Stimulated activated naive CD8-positive, alpha-beta T cell treated with anti-CD3 and anti-CD28 coated beads, Interleukin-15, amount 100 ng/mL, for 72 hours (primary cell): ENCODE results near the gene TMEM79.

Experiments
- ATAC-seq: fragments of 150-1000 bp; cut with Tn5 transposase; 2 replicates; pipeline ENCODE4 v1.10.0; 2021; ENCODE audit warnings: mild to moderate bottlenecking, moderate library complexity
- DNase-seq, 2 donors: peaks; one replicate each; pipeline ENCODE4 v3.0.0; 2021 to 2022
- H3K27ac Mint-ChIP-seq, 2 donors: one replicate each; pipeline ENCODE4 v1.8.0; 2022; ENCODE audit warnings: mild to moderate bottlenecking in 2 of 2, mixed read lengths in 2 of 2, moderate library complexity in 2 of 2
- H3K27me3 Mint-ChIP-seq: one replicate; pipeline ENCODE4 v1.8.0; 2022; ENCODE audit warnings: mixed read lengths
- H3K4me1 Mint-ChIP-seq: one replicate; pipeline ENCODE4 v1.8.0; 2022; ENCODE audit warnings: mild to moderate bottlenecking, mixed read lengths
- H3K4me3 Mint-ChIP-seq, 2 donors: one replicate each; pipeline ENCODE4 v1.8.0; 2022; ENCODE audit warnings: mild to moderate bottlenecking in 2 of 2, mixed read lengths in 2 of 2, moderate library complexity in 1 of 2
- H3K9me3 Mint-ChIP-seq, 2 donors: one replicate each; pipeline ENCODE4 v1.8.0; 2022; ENCODE audit warnings: mixed read lengths in 2 of 2

Gene TMEM79

DNA sequence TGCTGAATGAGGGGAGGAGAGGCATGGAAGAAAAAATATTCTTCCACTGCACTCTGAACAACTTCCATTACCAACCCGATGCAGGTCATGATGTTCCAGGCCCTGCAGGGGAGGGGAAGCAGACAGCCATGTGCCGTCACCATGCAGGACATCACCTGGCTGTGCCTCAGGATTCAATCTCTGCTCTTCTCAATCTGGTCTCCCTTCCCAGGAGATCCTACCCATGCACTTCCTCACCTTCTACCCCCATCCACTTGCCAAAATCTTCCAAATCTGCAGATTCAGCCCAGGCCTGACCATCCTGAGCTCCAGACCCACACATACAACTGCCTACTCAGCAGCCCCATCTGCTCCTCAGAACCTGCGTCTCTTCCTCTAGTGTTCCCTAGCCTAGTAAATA, 30.5 kb upstream of the TMEM79 start:
- no peaks in the 10 kb centered on the region for H3K9me3 Mint-ChIP-seq
- no peak overlapping the region for H3K4me3 Mint-ChIP-seq
- H3K4me1 Mint-ChIP-seq: peaks cover 10% of the 10 kb centered on the region
- no peak for DNase-seq
- no peaks in the 10 kb centered on the region for H3K27me3 Mint-ChIP-seq
- no peak for ATAC-seq
- H3K27ac Mint-ChIP-seq: peak overlapping the region in 1 of 2 donors; percentile 69

DNA sequence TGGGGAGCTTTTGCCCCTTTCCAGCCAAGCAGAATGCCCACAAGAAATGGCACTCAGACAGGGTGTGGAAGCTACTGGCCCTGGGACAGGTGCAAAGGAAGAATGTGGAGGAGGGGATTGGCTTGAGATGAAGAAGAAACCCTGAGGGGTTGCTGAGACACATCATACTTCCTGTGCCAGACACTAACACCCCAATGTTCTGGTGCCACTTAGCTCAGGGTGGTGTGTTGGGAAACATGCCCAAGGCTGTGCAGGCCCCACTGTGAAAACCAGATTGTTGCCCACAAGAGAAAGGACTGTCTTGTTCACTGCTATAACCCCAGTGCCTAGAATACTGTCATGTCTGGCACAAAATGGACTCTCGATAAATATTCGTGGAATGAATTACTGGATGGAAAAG, 26.4 kb upstream of the TMEM79 start:
- Mint-ChIP-seq H3K27me3 (no peaks in the 10 kb centered on the region), H3K4me3 (no peak overlapping the region), H3K27ac (peak overlapping the region in 1 of 2 donors; percentile 87), H3K4me1 (peaks cover 5% of the 10 kb centered on the region), H3K9me3 (no peaks in the 10 kb centered on the region)
- no peak for ATAC-seq
- DNase-seq: no peak

DNA sequence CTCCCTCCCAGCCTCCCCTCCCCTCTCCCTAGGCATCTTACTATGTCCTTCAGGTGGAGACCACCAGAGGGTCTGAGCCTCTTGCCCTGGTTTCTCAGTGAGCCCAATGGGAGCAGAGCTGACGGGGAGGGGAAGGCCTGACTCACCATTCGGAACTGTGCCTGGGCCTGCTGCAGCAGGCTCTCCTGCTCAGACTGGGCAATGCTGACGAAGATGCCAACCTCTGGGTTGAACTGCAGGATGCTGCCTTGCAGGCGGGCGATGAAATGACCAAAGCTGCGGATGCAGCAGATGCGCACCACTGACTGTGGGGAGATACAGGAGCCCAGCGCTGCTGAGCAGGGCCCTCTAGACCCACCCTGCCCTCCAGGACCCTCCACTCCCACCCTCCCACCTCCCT, 25.3 kb upstream of the TMEM79 start:
- Mint-ChIP-seq H3K27ac (no peak overlapping the region), H3K4me3 (no peak overlapping the region), H3K27me3 (no peaks in the 10 kb centered on the region), H3K9me3 (no peaks in the 10 kb centered on the region), H3K4me1 (peaks cover 5% of the 10 kb centered on the region)
- DNase-seq (no peak), ATAC-seq (no peak)

DNA sequence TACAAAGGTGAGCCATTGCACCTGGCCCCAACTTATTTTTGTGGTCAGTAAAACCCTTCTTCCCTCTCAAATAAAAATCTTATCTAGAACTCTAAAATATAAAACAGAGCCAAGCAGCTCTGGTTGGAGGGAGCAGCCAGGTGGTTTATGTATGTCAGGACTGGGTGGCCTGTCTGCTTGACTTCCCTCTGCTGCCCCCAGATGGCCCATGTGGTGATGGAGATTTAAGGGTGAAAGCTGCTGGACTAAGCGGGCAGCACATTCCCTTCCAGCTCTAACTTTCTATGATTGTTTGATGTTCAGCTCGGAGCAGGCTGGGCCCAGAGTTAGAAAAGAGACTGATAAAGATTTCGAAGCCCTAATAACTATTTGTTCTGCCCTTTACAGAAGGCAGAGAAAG, 24.3 kb upstream of the TMEM79 start:
- DNase-seq: no peak
- H3K27ac Mint-ChIP-seq: peak overlapping the region in 1 of 2 donors; percentile 44

DNA sequence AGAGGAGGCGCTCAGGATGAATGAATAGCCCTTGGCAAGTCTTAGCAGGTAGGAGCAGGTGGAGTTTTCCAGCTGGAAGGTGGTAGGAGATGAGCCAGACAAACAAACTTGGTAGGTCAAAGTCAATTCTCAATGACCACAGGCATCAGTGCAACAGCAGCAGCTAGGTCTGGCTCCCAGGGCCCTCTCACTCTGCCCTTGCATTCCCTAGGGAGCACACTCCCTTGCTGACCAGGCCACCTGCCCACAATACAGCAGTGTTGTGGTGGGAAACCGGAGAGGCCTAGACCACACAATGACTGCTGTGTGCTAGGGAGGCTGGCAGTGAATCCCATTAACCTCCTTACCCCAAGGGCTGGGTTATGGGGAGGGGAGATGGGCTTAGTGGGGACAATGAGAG, 23.2 kb upstream of the TMEM79 start:
- DNase-seq (no peak), ATAC-seq (no peak)
- Mint-ChIP-seq H3K27me3 (no peaks in the 10 kb centered on the region), H3K9me3 (no peaks in the 10 kb centered on the region), H3K27ac (peak overlapping the region in 1 of 2 donors; percentile 78), H3K4me3 (no peak overlapping the region), H3K4me1 (peaks cover 5% of the 10 kb centered on the region)

More for the DNA sequence above, 24.3 kb upstream of the TMEM79 start:
- ATAC-seq: no peak
- H3K4me3 Mint-ChIP-seq: no peak overlapping the region
- H3K27me3 Mint-ChIP-seq: no peaks in the 10 kb centered on the region
- peaks cover 5% of the 10 kb centered on the region for H3K4me1 Mint-ChIP-seq
- no peaks in the 10 kb centered on the region for H3K9me3 Mint-ChIP-seq

DNA sequence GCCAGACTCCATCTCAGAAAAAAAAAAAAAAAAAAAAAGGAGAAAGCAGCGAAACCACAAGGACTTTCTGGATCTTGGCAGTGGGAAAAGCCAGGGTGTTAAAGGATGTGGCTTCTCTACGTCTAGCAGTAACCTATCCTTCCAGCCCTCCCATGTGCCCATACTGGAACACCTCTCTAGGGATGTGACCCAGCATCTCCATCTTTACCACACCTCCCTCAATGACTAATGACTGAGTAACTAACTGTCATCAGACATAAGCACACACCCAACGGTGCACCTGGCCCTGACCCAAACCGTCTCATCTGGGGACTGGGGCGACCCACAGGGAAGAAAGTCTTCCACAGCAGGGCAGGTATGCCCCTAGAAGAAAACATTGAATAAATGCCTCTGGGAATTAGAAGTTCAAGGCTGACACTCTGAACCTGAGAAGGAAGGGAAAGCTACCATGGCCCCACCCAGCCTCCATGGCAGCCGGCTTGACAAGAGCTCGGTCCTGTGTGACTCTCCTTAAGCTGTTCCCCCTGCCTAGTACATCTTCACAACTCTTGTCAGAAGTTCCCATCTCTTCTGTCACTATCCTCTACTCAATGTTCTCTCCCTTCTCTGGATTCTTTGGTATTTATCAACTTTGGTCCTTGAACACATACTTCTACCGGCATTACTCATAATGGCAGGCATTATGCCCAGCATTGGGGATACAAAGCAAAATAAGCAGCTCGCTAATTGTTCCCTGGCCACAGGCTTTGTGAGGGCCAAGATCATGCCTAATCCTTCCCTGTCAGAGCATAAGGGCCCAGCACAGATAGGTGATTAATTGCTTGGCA, 21.5 kb upstream of the TMEM79 start:
- Mint-ChIP-seq H3K9me3 (no peaks in the 10 kb centered on the region), H3K4me1 (peaks cover 5% of the 10 kb centered on the region), H3K27ac (peak overlapping the region; percentile 40 to 57), H3K27me3 (no peaks in the 10 kb centered on the region), H3K4me3 (no peak overlapping the region)
- ATAC-seq: peak; percentile 57
- no peak for DNase-seq

DNA sequence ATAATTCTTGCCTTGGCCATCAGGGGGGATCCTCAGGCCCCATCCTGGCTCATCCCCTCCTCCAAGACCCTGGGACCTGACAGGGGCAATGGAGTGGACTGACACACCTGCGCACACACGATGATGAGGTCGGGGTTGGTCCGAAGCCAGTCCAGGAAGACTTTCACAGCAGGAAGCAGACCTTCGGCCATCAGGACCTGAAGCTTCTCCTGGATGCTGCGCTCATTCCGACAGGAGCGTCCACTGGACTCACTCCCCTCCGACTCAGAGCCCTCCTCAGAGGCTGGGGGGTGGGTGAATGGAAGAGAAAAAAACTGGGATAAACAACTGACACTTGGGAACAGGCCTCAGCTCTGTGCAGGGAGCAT, 20.9 kb upstream of the TMEM79 start:
- no peak for DNase-seq
- peak overlapping the region in 1 of 2 donors; percentile 57 for H3K27ac Mint-ChIP-seq
- no peak for ATAC-seq
- H3K9me3 Mint-ChIP-seq: no peaks in the 10 kb centered on the region
- no peaks in the 10 kb centered on the region for H3K27me3 Mint-ChIP-seq
- H3K4me3 Mint-ChIP-seq: no peak overlapping the region
- H3K4me1 Mint-ChIP-seq: peaks cover 5% of the 10 kb centered on the region

DNA sequence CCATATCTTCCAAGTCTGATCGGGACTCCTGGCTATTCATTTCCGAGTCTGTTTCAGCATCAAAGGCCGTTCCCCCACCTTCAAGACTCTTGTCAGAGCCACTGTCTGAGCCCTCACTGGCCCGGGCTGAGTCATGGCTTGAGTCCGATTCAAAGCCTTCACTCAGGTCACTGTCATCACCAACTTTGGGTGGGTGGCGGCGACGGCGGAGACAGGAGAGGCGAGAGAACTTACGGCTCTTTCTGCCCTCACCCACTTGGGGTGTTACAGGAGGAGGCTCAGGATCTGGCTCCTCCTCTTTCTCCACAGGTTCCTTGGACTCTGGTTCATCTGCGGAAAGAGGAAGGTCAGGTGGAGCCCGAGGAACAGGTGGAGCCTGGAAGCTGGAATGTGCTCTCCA, 18.1 kb upstream of the TMEM79 start:
- Mint-ChIP-seq H3K9me3 (no peaks in the 10 kb centered on the region), H3K4me3 (no peak overlapping the region), H3K27me3 (no peaks in the 10 kb centered on the region), H3K27ac (no peak overlapping the region), H3K4me1 (no peaks in the 10 kb centered on the region)
- no peak for ATAC-seq
- no peak for DNase-seq

GRCh38 chr1:156268336-156268735, 15.8 kb upstream of the TMEM79 start:
- no peaks in the 10 kb centered on the region for H3K9me3 Mint-ChIP-seq
- H3K27ac Mint-ChIP-seq: no peak overlapping the region
- no peaks in the 10 kb centered on the region for H3K4me1 Mint-ChIP-seq
- H3K4me3 Mint-ChIP-seq: no peak overlapping the region
- ATAC-seq (no peak), DNase-seq (no peak)
- H3K27me3 Mint-ChIP-seq: no peaks in the 10 kb centered on the region

- H3K27me3 Mint-ChIP-seq: no peaks in the 10 kb centered on the region
- H3K27ac Mint-ChIP-seq: peak overlapping the region in 1 of 2 donors; percentile 49
- ATAC-seq: no peak
- DNase-seq: no peak
- no peak overlapping the region for H3K4me3 Mint-ChIP-seq
- H3K4me1 Mint-ChIP-seq: no peaks in the 10 kb centered on the region
- no peaks in the 10 kb centered on the region for H3K9me3 Mint-ChIP-seq
These were observed 13.8 kb upstream of the TMEM79 start for GRCh38 chr1:156270314-156270713.

DNA sequence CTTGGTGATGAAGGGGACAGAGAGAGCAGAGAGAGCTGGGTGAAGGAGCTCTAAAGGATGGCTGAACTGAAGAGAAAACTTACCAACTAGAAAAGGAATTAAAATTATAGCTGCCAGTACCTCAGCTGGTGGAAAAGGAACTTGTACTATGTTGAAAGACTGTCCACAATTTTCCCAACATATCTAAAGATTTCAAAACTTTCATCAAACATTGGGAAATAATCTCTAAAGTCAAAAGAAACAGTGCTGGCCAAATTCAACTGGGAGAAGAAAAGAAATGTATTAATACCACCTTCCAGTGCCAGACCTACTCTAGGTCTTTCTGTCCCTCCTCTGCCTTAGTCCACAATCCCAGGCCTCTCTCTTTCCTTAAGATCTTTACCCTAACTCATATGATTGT, 7.6 kb upstream of the TMEM79 start:
- no peaks in the 10 kb centered on the region for H3K27me3 Mint-ChIP-seq
- no peaks in the 10 kb centered on the region for H3K9me3 Mint-ChIP-seq
- DNase-seq: no peak
- H3K4me3 Mint-ChIP-seq: no peak overlapping the region
- no peak for ATAC-seq
- H3K4me1 Mint-ChIP-seq: peaks cover 26% of the 10 kb centered on the region
- H3K27ac Mint-ChIP-seq: no peak overlapping the region

DNA sequence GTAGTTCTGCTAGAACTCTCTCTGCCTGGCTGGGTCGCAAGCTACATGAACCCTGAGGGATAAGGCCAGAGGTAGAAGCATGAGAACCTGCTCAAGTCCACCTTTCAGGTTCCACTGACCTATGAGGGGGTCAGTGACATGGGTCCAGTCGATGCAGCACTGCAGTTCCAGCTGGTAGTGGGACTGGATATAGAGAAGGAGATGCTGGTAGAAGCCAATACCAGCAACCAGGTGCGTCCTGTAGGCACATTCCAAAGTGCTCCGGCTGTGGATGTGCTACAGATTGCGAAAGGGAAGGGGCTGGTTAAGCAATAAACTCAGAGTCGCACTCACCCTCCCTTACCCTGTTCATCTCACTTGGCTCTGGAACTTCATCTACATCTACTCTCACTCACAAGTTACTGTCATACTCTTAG, 7.2 kb upstream of the TMEM79 start:
- Mint-ChIP-seq H3K27me3 (no peaks in the 10 kb centered on the region), H3K27ac (no peak overlapping the region), H3K4me3 (no peak overlapping the region), H3K9me3 (no peaks in the 10 kb centered on the region), H3K4me1 (peaks cover 29% of the 10 kb centered on the region)
- no peak for ATAC-seq
- DNase-seq: no peak

GRCh38 chr1:156279837-156280236, 4.3 kb upstream of the TMEM79 start:
- Mint-ChIP-seq H3K4me1 (peaks cover 44% of the 10 kb centered on the region), H3K27me3 (no peaks in the 10 kb centered on the region), H3K27ac (peak overlapping the region in 1 of 2 donors; percentile 67), H3K4me3 (no peak overlapping the region), H3K9me3 (no peaks in the 10 kb centered on the region)
- DNase-seq (no peak), ATAC-seq (no peak)

DNA sequence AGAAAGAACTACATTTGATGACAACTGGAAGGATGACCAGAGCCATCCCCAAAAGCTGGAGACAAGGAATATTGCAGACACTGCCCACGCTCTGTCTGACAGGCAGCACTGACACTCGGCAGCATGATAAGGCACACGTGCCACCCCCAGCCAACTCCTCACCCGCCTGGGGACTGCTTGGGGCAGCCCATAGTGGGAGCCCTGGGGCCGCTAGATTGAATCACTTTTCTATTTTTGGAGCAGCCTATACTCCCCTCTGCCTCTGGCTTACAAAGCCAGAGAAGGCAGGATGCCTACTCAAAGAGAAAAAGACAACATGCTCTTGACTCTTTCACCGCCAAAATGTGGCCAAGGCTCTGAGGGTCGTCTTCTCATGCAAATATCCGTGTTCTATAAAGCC, 2.8 kb upstream of the TMEM79 start:
- no peaks in the 10 kb centered on the region for H3K9me3 Mint-ChIP-seq
- no peaks in the 10 kb centered on the region for H3K27me3 Mint-ChIP-seq
- peak overlapping the region; percentile 98 for H3K27ac Mint-ChIP-seq
- peak; percentile 74 for ATAC-seq
- H3K4me3 Mint-ChIP-seq: peak overlapping the region; percentile 90 to 96
- peak; percentile 37 to 63 for DNase-seq
- peaks cover 48% of the 10 kb centered on the region for H3K4me1 Mint-ChIP-seq

- Mint-ChIP-seq H3K27me3 (no peaks in the 10 kb centered on the region), H3K9me3 (no peaks in the 10 kb centered on the region), H3K4me1 (peaks cover 48% of the 10 kb centered on the region), H3K27ac (peak overlapping the region; percentile 98), H3K4me3 (peak overlapping the region; percentile 90 to 96)
- DNase-seq (peak in 1 of 2 donors; percentile 23), ATAC-seq (no peak)
These were observed 2.2 kb upstream of the TMEM79 start for GRCh38 chr1:156281693-156282478.
